Inferior parietal cortex (tissue), 1 donor: ENCODE results near the gene SAG.
"Not testable (repeated sequence)": the region's sequence is repeated elsewhere in the genome, so short reads cannot be mapped to it uniquely, and the experiment has no call there.

Experiments
- DNase-seq: peaks from one replicate; pipeline ENCODE4 v3.0.0-alpha.2; 2016; ENCODE audit errors: extremely low spot score

The SAG gene

DNA sequence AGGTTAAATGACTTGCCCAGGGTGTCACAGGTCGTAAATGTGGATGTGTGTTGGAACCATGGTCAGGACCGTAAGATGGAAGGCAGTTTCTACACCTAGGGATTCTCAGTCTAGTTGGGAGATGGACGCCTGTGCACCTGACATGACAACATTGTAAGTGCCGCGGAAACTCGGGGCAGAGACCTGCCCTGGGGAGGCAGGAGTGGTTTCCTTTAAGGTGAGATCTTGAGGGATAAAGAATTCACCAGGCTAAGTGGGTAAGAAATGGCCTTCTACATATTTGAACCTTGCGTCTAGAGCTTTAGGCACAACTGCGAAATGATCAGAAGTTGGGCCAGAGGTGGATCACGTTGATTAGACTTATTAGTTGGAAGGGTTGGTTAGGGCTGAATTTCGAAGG, 48.3 kb downstream of the SAG start:
- DNase-seq = no peak

DNA sequence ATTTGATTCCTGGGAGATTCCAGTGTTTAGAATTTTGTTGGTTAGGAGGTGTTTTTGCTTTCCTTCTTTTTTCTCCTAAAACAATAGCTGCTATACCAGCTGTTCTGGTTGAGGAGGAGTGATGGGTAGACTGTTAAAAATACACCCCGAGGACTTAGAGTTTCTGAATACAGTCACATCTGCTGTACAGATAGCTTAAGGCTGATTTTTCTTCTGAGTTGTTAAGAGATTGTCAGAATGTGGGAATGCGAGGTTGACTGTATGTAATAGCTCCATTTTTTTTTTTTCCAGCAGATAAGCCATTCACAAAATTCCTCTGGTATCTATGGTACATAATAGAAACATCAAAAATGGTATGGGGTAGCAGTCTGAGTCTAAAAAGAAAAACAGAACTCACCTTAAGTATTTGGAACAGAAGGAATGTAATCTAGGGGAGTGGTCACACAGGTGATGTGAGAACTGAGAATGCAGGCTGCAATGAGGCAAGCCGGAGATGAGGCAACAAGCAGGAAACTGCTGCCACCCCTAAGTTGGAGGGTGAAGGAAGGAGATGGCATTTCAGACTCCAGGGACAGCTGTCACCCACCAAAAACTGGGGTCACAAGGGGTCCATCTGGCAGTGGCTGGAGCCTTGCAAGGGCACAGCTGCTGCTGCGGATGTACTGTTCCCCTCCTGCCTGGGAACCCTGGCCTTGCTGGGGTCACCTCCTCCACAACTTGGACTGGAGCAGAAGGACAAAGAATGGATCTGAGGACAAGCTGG, 49.1 kb downstream of the SAG start:
- DNase-seq = no peak

DNA sequence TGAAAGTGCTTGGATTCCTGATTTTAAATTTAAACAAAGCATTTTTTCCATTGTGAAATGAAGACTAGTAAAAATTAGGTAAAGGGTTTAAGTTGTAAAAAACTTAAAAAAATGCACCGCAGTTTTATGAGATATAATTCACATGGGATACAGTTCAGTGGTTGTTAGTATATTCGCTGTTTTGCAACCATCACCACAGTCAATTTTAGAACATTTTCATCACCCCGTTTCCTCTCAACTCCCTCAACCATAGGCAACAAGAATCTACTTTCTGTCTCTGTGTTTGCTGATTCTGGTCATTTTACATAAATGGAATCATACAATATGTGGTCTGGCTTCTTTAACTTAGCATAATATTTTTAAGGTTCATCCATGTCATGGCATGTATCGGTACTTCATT, 50.7 kb downstream of the SAG start:
- no peak for DNase-seq

DNA sequence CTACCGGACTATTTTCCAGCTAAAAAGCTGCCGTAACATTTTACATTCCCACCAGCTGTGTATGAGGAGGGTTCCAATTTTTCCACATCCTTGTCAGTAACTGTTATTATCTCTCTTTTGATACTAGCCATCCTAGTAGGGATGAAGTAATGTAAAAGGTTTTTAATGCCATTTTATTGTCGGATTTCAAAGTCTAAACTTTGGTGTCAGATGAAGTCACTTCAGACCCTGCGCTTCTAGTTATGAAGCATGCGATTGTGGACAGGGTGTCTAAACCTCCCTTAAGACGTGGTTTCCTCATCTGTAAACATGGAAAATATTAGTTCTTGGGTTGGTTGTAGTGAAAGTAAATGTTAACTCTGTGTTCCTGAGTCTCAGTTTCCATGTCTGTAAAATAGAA, 51.3 kb downstream of the SAG start:
- DNase-seq = no peak

DNA sequence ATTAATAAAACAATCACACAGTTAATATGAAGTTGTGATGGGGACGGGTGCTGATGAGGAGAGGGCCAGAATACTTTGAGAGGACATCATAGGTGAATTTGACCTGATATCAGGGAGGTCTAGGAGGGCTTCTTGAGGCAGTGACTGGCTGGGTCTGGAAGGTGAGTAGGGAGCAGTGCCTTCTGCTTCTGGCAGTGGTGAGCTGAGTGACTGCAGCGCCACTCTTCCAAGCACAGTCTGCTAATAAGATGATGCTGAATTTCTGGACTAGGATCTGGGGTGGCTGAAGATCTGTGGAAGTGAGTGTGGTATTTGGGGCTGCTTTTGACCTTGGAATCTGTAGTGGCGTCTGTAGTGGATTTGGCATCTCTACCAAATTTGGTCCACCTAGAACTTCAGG, 52.2 kb downstream of the SAG start:
- no peak for DNase-seq

DNA sequence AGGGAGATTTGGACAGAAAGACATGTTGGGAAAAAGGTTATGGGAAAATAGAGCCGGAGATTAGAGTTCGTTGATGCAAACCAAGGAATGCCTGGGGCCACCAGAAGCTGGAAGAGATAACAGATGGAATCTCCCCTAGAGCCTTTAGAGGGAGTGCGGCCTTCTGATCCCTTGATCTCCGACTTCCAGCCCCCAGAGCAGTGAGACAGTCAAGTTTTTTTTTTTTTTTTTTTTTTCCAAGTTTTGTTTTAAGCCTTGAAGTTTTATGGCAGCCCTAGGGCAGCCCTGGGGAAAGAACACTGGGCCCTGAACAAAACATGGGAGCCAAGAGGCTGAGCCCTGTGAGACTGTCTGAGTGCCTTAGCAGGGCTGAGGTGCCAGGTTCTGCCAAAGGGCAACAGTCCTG, 53.2 kb downstream of the SAG start:
- DNase-seq = no peak

DNA sequence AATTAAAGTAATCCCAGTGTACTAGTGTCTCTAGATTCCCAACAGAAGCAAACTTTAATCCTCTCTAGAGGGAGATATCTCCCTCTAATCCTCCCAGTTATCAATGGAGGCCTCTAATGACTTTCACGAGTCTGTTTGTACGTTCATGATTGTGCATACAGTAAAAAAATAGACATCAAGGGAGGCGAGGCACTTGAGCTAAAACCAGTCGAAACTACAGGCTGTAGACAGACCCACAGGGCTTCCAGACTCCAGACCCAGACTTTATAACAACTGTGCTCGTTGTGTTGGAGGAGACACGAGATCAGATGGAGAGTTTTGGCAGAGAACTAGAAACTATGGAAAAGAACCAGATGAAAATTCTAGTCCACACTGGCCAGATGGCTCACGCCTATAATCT, 53.7 kb downstream of the SAG start:
- DNase-seq = no peak

DNA sequence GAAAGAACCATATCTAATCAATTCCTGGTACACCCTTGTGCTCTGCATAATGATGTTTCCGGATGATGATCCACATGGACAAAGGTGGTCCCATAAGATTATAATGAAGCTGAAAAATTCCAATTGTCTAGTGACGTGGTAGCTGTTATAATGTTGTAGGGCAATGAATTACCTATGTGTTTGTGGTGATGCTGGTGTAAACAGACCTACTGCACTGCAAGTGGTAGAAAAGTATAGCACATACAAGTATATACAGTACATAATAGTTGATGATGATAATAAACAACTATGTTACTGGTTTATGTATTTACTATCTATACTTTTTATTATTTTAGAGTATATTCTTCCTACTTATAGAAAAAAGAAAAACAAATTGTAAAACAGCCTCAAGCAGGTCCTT, 55.1 kb downstream of the SAG start:
- no peak for DNase-seq

DNA sequence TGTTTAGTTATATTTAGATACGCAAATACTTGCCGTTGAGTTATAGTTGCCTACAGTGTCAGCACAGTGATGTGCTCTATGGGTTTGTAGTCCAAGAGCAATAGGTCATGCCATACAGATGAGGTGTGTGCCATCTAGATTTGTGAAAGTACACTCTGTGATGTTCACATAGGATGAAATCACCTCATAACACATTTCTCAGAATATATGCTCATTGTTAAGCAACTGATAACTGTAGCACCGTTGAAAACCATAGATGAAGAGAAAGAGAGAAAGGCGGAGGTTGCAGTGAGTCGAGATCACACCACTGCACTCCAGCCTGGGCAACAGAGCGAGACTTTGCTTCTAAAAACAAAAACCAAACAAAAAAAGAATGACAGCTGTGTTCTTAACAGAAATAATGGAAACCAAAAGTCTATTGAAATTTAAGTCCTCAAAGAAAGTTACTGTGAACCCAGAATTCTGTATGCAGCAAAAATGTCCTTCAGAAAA, 56.2 kb downstream of the SAG start:
- DNase-seq = no peak

DNA sequence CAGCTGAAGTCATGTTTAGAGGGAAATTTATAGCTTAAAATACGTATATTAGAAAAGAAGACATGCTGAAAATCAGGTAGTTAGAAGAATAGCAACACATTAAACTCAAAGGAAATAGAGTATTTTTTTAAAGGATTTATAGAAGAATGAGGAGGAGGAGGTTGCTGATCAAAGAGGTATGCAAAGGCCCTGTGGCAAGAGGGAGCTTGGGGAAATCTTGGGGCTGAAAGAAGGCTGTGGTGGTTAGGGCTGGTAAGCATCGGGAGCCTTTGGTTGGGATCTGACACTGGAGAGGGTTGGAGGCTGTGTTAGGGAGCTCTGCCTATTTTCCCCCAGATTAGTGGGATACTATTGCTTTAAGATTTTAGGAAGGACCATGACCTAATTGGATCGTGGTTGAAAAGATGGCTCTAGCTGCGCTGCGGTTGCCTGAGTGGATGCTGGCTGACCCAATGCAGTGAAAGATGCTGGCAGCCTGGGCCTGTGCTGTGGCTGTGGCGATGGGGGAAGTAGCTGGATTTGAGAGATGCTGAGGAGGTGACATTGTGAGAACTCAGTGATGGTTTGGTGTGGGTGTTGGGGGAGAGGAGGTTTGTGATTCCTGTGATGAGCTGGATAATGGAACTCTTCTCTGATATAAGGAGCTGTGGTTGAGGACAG, 58.4 kb downstream of the SAG start:
- no peak for DNase-seq

DNA sequence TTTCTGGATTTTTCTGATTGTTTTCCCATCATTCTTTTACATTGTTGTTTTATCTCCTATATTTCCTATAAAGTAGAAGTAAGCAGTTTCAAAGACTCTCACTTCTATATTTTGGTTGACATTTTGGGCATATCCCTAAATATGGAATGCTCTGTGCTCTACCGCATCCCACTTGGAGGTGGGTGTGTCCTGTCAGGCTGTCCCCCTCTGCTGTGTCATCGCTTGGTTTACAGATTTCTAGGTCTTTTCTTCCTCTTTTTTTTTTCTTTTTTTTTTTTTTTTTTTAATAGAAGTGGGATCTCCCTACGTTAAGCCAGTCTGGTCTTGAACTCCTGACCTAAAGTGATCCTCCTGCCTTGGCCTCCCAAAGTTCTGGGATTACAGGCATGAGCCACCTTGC, 60.0 kb downstream of the SAG start:
- DNase-seq = no peak

DNA sequence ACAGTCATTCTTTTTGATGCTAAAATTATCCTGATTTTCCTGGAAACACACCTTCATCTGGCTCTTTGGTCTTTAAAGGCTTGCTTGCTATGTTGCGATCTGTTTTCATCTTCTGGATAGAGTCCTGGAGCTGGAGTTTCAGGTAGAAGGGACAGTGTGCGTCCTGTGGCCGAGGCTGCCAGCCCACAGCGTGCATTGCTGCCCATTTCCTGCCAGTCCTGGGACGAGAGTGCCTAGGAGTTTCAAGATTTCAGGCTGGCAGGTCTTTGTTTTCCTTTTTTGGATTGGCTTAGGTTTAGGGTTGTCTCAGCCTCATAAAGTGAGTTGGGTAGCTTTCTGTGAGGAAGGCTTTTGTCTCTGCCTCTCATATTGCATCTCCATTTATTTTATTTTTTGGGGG, 61.1 kb downstream of the SAG start:
- no peak for DNase-seq

DNA sequence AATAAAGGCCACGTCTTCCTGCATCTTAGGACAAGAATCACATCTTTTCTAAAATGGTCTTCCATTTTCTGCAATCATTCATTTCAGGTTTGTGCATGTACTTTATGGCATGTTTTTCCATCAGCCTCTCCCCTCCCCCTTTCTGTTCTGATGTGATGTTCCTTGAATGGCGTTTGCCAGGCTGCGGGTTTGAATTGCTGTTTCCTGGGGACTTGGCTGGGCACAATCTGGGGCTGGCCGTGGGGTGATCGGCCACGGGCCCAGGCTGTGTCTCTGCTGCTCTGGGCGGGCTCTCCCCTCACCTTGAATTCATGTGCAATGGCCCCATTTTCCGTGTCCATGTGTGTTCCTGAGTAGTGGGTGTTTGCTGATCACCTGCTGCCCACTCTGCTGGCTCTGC, 61.8 kb downstream of the SAG start:
- DNase-seq = no peak

DNA sequence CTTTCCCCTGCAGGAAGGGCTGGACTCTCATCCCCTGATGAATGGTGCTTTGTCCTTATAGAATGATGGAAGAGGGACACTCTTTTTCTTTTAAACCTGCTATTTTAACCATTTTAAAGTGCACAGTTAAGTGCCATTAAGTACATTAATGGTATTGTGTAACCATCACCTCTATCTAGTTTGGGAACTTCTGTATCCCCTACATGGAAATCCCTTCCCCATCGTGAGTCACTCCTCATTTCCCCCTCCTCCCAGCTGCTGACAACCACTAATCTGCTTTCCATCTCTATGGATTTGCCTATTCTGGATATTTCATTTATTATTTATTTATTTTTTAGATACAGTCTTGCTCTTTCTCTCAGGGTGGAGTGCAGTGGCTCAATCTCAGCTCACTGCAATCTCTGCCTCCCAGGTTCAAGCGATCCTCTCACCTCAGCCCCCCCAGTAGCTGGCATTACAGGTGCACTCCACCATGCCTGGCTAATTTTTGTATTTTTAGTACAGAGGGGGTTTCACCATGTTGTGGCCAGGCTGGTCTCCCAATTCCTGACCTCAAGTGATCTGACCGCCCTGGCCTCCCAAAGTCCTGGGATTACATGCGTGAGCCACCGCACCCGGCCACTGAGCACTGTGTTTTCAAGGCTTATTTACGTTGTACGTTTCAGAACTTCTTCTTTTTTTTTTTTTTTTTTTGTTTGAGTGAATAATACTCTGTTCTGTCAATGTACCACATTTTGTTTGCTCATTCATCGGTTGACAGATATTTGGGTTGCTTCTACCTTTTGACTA, 62.5 kb downstream of the SAG start:
- no peak for DNase-seq

DNA sequence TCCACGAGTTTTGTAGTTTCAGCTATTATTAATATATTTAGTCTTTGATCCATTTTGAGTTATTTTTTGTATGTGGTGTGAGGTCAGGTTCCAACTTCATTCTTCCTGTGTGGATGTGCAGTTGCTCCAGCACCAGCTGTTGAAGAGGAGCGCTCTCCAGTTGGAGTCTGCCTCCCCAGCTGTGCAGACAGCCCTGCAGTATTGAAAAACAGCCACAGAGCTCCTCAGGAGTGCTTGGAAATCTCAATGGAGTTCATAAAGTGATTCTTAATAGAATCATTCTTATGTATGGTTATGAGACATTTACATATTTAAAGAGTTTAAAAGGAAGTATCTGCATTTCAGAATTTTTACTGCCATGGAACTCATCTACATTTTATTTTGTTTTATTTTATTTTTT, 64.0 kb downstream of the SAG start:
- DNase-seq = no peak

DNA sequence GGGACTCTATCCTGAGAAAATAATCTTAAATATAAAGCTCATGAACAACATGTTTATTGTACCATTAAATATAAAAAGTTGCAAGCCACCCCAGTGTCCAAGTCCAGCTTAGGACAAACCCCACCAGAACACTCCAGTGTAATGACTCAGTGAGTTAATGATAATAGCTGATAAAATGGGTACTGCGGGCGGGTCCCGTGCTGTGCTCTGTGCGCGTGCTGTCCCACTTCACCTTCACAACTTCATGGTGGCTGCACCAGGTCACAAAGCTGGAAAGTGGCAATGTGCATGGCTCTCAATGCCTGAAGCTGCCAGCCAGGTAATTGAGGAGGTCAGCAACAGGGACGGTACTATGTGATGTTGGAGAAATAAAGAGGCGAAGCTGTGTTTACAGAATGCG, 65.2 kb downstream of the SAG start:
- no peak for DNase-seq

DNA sequence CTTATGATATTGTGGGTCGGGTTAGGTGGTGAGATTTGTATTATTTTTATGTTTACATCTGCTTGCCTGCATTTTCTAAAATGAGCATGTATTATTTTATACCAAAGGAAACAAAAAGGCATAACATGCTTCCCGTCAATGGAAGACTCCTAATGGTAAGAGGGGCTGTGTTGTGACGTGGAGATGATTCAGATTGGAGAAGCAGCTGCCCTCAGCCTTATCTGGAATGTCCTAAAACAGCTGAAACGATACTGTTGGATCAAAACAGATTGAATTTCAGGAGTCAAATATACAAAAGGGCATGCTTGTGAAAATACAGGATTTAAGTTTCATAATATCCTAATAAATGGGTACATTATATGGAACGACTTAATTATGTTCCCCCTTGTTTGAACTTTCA, 65.7 kb downstream of the SAG start:
- DNase-seq = no peak

DNA sequence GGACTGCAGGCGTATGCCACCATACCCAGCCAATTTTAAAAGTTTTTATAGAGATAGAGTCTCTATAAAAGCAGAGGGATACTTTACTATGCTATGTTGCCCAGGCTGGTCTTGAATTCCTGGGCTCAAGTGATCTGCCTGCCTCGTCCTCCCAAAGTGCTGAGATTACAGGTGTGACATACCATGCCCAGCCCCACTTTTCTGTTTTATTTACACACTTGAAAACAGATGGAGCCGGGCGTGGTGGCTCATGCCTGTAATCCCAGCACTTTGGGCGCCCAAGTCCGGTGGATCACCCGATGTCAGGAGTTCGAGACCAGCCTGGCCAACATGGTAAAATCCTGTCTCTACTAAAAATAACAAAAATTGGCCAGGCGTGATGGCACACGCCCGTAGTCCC, 67.2 kb downstream of the SAG start:
- not testable (repeated sequence) for DNase-seq

DNA sequence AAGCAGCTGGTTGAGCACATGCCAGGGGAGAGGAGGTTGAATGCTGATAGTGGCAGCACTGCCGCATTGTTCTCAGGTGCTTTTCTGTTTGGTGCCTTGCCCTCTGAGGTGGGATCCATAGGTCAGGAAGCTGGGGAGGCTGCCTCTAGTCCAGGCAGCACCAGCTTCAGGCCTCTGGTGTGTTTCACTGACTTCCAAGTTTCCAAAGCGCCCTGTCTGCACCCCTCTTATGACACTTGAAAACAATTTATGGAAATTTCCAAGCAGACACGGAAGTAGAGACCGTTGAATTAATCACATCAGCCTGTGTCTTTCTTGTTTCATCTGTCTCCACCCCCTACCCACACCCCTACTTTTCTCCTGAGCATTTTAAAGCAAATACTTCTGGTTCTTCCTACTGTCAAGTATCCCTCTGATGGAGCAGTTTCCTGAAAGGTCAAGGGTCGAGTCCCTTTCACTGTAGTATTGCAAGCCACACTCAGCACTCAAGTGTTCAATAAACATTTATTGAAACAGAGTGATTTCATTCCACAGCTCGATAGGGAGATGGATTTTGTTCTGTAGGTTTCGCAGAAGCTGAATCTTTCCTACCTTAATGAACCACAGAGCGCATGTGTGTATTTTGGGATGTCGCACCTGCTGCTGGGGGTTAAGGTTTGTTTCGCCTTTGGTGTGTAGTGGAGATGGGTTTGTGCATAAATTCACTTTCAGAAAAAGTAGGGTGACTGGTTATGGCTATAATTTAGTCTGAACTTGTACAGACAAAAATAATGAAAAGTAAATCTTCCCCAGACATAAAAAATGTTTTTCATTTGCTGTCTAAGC, 68.1 kb downstream of the SAG start:
- no peak for DNase-seq

DNA sequence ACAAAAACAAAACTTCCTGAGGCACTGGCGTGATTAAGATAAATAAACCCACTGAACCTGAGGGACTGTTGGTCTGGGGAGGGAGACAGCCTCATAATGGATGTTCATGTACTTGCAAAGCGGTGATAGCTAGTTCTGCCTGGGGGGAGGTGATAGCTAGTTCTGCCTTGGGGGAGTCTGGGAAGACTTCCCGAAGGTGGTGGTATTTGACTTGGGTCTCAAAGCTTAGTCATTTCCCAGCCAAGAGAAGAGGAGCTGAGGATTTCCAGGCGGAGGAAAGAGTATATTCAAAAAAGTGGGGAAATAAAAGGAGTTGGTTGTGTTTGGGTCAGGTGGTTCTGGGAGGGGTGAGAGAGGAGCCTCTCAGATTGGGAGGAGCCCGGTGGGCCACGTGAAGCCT, 71.4 kb downstream of the SAG start:
- DNase-seq = no peak

DNA sequence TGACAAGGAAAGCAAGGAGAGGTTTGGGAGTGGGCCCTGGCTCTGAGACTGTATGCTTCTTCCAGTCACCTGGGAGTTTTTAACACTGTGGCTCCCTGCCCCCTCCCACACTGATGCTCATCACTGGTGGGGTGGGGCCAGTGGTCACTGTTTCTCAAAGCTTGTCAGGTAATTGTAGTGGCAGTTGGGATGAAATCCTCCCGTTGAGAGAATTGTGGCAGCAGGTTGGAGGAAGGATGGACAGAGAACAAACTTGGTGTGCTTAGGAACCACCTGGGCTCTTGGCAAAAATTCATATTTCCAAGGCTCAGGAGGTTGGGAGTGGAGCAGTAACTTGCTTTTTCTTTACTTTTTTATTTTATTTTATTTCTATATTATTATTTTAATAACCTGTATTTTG, 71.8 kb downstream of the SAG start:
- DNase-seq = no peak
